WTC11 (cell line): ENCODE results near the gene MFSD11. TPM values are rescaled to one million over a fixed set of nuclear protein-coding genes. Genes with fewer than 3 reads are reported as not detected.
A peak's percentile ranks its signal among the peaks of the same experiment; 100 is the strongest.

Experiments
- ATAC-seq: fragments of 200-7000 bp; cut with Tn5 transposase; 2 replicates; pipeline ENCODE4 v1.10.0; 2021; ENCODE audit warnings: mild to moderate bottlenecking, moderate library complexity
- CTCF ChIA-PET: fragments of 300-600 bp; sonication (Branson Sonifier 250); formaldehyde crosslinking; loops from one replicate; lab custom pipeline; 2021; ENCODE audit warnings: antibody characterized with exemption; lab: Charles Lee
- POLR2A ChIA-PET: fragments of 350-600 bp; sonication (Branson Sonifier 250); formaldehyde crosslinking; loops from one replicate; lab custom pipeline; 2021; ENCODE audit warnings: antibody characterized with exemption; lab: Charles Lee
- DNase-seq: peaks from one replicate; pipeline ENCODE4 v3.0.0; 2021; ENCODE audit warnings: low spot score
- H3K27ac Mint-ChIP-seq: 2 replicates; pipeline ENCODE4 v1.8.0; 2021; ENCODE audit warnings: mixed read lengths
- H3K27me3 Mint-ChIP-seq: 2 replicates; pipeline ENCODE4 v1.8.0; 2021; ENCODE audit warnings: low read depth, mild to moderate bottlenecking, moderate library complexity, mixed read lengths
- H3K36me3 Mint-ChIP-seq: 2 replicates; pipeline ENCODE4 v1.8.0; 2021; ENCODE audit warnings: mixed read lengths
- H3K4me1 Mint-ChIP-seq: 2 replicates; pipeline ENCODE4 v1.8.0; 2022; ENCODE audit warnings: mixed read lengths
- H3K4me3 Mint-ChIP-seq: 2 replicates; pipeline ENCODE4 v1.8.0; 2021; ENCODE audit warnings: mild to moderate bottlenecking, moderate library complexity, mixed read lengths
- H3K9me3 Mint-ChIP-seq: 2 replicates; pipeline ENCODE4 v1.8.0; 2021; ENCODE audit warnings: mixed read lengths
- CREB1 ChIP-seq: sonication (generic); formaldehyde crosslinking; IDR thresholded peaks from 2 replicates; pipeline ENCODE4 v1.8.0; 2023; ENCODE audit warnings: mild to moderate bottlenecking, missing genetic modification reagents
- CTCF ChIP-seq: fragments of 200-600 bp; IDR thresholded peaks from 2 replicates; pipeline ENCODE4 v1.8.0; 2022; ENCODE audit warnings: antibody characterized with exemption
- EMX1 ChIP-seq: fragments of 250-450 bp; sonication (Bioruptor Pico); IDR thresholded peaks from 2 replicates; pipeline ENCODE4 v1.8.0; 2021; ENCODE audit warnings: mild to moderate bottlenecking
- ESRRA ChIP-seq: sonication (generic); formaldehyde crosslinking; IDR thresholded peaks from 2 replicates; pipeline ENCODE4 v1.8.1; 2022; ENCODE audit warnings: mild to moderate bottlenecking, missing genetic modification reagents, borderline replicate concordance
- FOXJ3 ChIP-seq: sonication (generic); formaldehyde crosslinking; IDR thresholded peaks from 2 replicates; pipeline ENCODE4 v1.9.0; 2021; ENCODE audit warnings: missing genetic modification reagents, mild to moderate bottlenecking, borderline replicate concordance
- FOXK1 ChIP-seq: sonication (generic); formaldehyde crosslinking; IDR thresholded peaks from 2 replicates; pipeline ENCODE4 v1.8.0; 2022; ENCODE audit warnings: mild to moderate bottlenecking, moderate library complexity, missing genetic modification reagents
- GRHL2 ChIP-seq: fragments of 250-450 bp; sonication (Bioruptor Pico); IDR thresholded peaks from 2 replicates; pipeline ENCODE4 v1.8.0; 2022; ENCODE audit warnings: mild to moderate bottlenecking, moderate library complexity; ENCODE audit not compliant: insufficient replicate concordance, severe bottlenecking
- GTF2I ChIP-seq: fragments of 250-450 bp; sonication (Bioruptor Pico); conservative IDR thresholded peaks from 2 replicates; pipeline ENCODE4 v1.4.0; 2021; ENCODE audit warnings: mild to moderate bottlenecking
- HMGA2 ChIP-seq: fragments of 250-450 bp; sonication (Bioruptor Pico); IDR thresholded peaks from 2 replicates; pipeline ENCODE4 v1.4.0; 2021; ENCODE audit warnings: mild to moderate bottlenecking, moderate library complexity
- IRF2 ChIP-seq: sonication (generic); formaldehyde crosslinking; IDR thresholded peaks from 2 replicates; pipeline ENCODE4 v1.8.0; 2022; ENCODE audit warnings: low read depth, missing genetic modification reagents, borderline replicate concordance
- KAT7 ChIP-seq: sonication (generic); formaldehyde crosslinking; IDR thresholded peaks from 2 replicates; pipeline ENCODE4 v1.8.1; 2023; ENCODE audit warnings: missing genetic modification reagents, mild to moderate bottlenecking, borderline replicate concordance
- NFATC4 ChIP-seq: fragments of 250-450 bp; sonication (Bioruptor Pico); IDR thresholded peaks from 2 replicates; pipeline ENCODE4 v1.9.0; 2021; ENCODE audit warnings: mild to moderate bottlenecking
- NR2C2 ChIP-seq: sonication (generic); formaldehyde crosslinking; IDR thresholded peaks from 2 replicates; pipeline ENCODE4 v1.8.0; 2022; ENCODE audit warnings: mild to moderate bottlenecking, missing genetic modification reagents
- OVOL2 ChIP-seq: fragments of 250-450 bp; sonication (Bioruptor Pico); IDR thresholded peaks from 2 replicates; pipeline ENCODE4 v1.9.0; 2021; ENCODE audit warnings: mild to moderate bottlenecking, borderline replicate concordance
- RORB ChIP-seq: fragments of 250-450 bp; sonication (Bioruptor Pico); IDR thresholded peaks from 2 replicates; pipeline ENCODE4 v1.9.0; 2021; ENCODE audit warnings: mild to moderate bottlenecking
- SMAD4 ChIP-seq: sonication (generic); formaldehyde crosslinking; IDR thresholded peaks from 2 replicates; pipeline ENCODE4 v1.8.0; 2022; ENCODE audit warnings: mild to moderate bottlenecking, missing genetic modification reagents
- SP1 ChIP-seq: sonication (generic); formaldehyde crosslinking; conservative IDR thresholded peaks from 2 replicates; pipeline ENCODE4 v1.8.1; 2022; ENCODE audit warnings: missing genetic modification reagents
- TEAD4 ChIP-seq: sonication (generic); formaldehyde crosslinking; IDR thresholded peaks from 2 replicates; pipeline ENCODE4 v1.8.0; 2022; ENCODE audit warnings: mild to moderate bottlenecking, missing genetic modification reagents
- ZNF138 ChIP-seq: sonication (generic); formaldehyde crosslinking; conservative IDR thresholded peaks from 2 replicates; pipeline ENCODE4 v1.8.1; 2022; ENCODE audit warnings: mild to moderate bottlenecking, moderate library complexity, missing genetic modification reagents
- ZNF671 ChIP-seq: fragments of 250-450 bp; sonication (Bioruptor Pico); IDR thresholded peaks from 2 replicates; pipeline ENCODE4 v1.8.0; 2021; ENCODE audit warnings: mild to moderate bottlenecking
- total RNA-seq: library from RNA; stranded (reverse); gene quantifications from 3 replicates; pipeline ENCODE4 v1.2.3, GENCODE V29; 2021
- TF ChIP-seq, protein P1 (sequence below): fragments of 250-450 bp; sonication (Bioruptor Pico); conservative IDR thresholded peaks from 2 replicates; pipeline ENCODE4 v1.9.0; 2021; ENCODE audit warnings: mild to moderate bottlenecking
- TF ChIP-seq, protein P2 (sequence below): sonication (generic); formaldehyde crosslinking; conservative IDR thresholded peaks from 2 replicates; pipeline ENCODE4 v1.8.1; 2022; ENCODE audit warnings: mild to moderate bottlenecking, missing genetic modification reagents
- TF ChIP-seq, protein P3 (sequence below): sonication (generic); formaldehyde crosslinking; IDR thresholded peaks from 2 replicates; pipeline ENCODE4 v1.8.1; 2022; ENCODE audit warnings: low read depth, mild to moderate bottlenecking, moderate library complexity, missing genetic modification reagents, borderline replicate concordance

The MFSD11 gene
- total RNA-seq, 1 experiment from 2014 or later: 16.6 TPM

DNA sequence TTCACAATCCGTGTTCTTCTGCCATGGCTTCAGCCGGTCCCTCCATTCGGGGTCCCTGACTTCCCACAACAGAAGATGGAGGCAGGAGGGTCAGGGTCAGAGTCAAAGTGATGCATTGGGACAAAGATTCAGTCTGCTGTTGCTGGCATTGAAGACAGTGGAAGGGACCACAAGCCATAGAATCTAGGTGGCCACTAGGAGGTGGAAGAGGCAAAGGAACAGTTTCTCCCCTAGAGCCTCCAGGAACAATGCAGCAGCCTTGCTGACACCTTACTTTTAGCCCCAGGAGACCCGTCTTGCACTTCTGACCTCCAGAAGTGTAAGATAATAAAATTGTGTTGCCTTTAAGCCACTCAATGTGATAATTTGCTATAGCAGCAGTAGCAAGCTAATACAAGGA lies 55.9 kb downstream of the MFSD11 start:
- H3K4me3 Mint-ChIP-seq: no peak overlapping the region
- H3K4me1 Mint-ChIP-seq: peaks cover 12% of the 10 kb centered on the region
- H3K27me3 Mint-ChIP-seq: no peaks in the 10 kb centered on the region; the same call in 1 of the 2 replicates
- peaks cover 15% of the 10 kb centered on the region for H3K36me3 Mint-ChIP-seq
- no peak for DNase-seq
- no peak overlapping the region for H3K27ac Mint-ChIP-seq
- POLR2A ChIA-PET: no interaction called here
- H3K9me3 Mint-ChIP-seq: peaks cover 24% of the 10 kb centered on the region
- CTCF ChIA-PET: interaction anchor here (0.8 to 1.2 kb wide), 2 partner anchors 10 to 74 kb away, joined by 4 to 5 read pairs; no protein-coding TSS in a partner anchor
- TF ChIP-seq GTF2I (CRISPR knock-in tag) (no peak), NR2C2 (CRISPR knock-in tag) (no peak), SMAD4 (no peak), FOXJ3 (no peak), ZNF671 (CRISPR knock-in tag) (no peak)
- TF ChIP-seq, protein P1, sequence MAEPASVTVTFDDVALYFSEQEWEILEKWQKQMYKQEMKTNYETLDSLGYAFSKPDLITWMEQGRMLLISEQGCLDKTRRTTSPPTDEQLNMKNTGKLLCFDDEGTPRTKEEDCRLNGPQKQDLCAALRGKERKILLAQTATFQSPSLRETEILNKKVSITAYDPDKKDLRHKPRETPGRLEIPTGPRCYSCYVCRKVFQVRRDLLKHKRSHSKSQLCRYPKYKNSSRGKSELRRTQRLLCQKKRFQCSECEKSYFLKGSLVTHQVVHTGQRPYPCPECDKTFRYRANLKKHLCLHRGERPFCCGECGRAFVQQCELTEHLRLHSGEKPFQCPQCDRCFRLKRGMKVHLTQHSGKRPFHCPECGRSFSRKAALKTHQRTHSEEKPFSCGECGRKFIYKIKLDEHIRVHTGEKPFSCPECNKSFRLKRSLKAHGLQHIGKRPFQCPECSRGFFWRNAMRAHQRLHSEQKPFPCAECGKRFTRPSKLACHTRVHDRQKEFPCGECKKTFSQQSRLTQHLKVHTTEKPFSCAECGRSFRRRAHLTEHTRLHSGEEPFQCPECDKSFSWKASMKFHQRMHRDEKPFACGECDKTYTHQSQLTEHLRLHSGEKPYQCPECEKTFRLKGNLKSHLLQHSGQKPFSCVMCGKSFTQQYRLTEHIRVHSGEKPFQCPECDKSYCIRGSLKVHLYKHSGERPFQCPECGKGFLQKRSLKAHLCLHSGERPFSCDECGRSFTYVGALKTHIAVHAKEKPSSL (CRISPR knock-in tag): no peak
- peak; percentile 80 for ATAC-seq

- ChIA-PET CTCF (no interaction called here), POLR2A (no interaction called here)
- DNase-seq (no peak), ATAC-seq (no peak)
- TF ChIP-seq ESRRA (CRISPR knock-in tag): no peak
- no peak for TF ChIP-seq EMX1 (CRISPR knock-in tag)
- TF ChIP-seq ZNF138 (CRISPR knock-in tag): no peak
- no peak for TF ChIP-seq SP1 (CRISPR knock-in tag)
- TF ChIP-seq CREB1 (CRISPR knock-in tag): no peak
- TF ChIP-seq NFATC4 (CRISPR knock-in tag): no peak
- TF ChIP-seq TEAD4 (CRISPR knock-in tag): no peak
- TF ChIP-seq GRHL2 (CRISPR knock-in tag): no peak
- TF ChIP-seq, protein P2, sequence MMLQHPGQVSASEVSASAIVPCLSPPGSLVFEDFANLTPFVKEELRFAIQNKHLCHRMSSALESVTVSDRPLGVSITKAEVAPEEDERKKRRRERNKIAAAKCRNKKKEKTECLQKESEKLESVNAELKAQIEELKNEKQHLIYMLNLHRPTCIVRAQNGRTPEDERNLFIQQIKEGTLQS (CRISPR knock-in tag): no peak
- TF ChIP-seq, protein P3, sequence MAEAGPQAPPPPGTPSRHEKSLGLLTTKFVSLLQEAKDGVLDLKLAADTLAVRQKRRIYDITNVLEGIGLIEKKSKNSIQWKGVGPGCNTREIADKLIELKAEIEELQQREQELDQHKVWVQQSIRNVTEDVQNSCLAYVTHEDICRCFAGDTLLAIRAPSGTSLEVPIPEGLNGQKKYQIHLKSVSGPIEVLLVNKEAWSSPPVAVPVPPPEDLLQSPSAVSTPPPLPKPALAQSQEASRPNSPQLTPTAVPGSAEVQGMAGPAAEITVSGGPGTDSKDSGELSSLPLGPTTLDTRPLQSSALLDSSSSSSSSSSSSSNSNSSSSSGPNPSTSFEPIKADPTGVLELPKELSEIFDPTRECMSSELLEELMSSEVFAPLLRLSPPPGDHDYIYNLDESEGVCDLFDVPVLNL (CRISPR knock-in tag): no peak
- TF ChIP-seq ZNF671 (CRISPR knock-in tag): no peak
- no peak for TF ChIP-seq FOXK1 (CRISPR knock-in tag)
- TF ChIP-seq RORB: no peak
- TF ChIP-seq IRF2 (CRISPR knock-in tag): no peak
- TF ChIP-seq CTCF: no peak
- TF ChIP-seq KAT7 (CRISPR knock-in tag): no peak
- TF ChIP-seq HMGA2 (CRISPR knock-in tag): no peak
- TF ChIP-seq OVOL2 (CRISPR knock-in tag): no peak
- H3K9me3 Mint-ChIP-seq: peaks cover 24% of the 10 kb centered on the region
- peaks cover 12% of the 10 kb centered on the region for H3K4me1 Mint-ChIP-seq
- peaks cover 15% of the 10 kb centered on the region for H3K36me3 Mint-ChIP-seq
- no peaks in the 10 kb centered on the region; the same call in 1 of the 2 replicates for H3K27me3 Mint-ChIP-seq
- H3K4me3 Mint-ChIP-seq: no peak overlapping the region
- H3K27ac Mint-ChIP-seq: no peak overlapping the region
Observed at GRCh38 chr17:76796081-76796480, 58.2 kb downstream of the MFSD11 start.
